K562 (cell line): ENCODE results near the gene MAP3K12. TPM values are rescaled to one million over a fixed set of nuclear protein-coding genes. Genes with fewer than 3 reads are reported as not detected.
A peak's percentile ranks its signal among the peaks of the same experiment; 100 is the strongest.

Source experiments
- ATF7 ChIP-seq: fragments of 450-650 bp; IDR thresholded peaks from 2 replicates; pipeline ENCODE4 v1.7.1; 2014; ENCODE audit warnings: mild to moderate bottlenecking, moderate library complexity
- EP400 ChIP-seq: fragments of 450-650 bp; IDR thresholded peaks from 2 replicates; pipeline ENCODE4 v1.6.1; 2017; ENCODE audit warnings: antibody characterized with exemption, mild to moderate bottlenecking, moderate library complexity
- GABPA ChIP-seq: fragments of 200-800 bp; sonication (Bioruptor generic); conservative IDR thresholded peaks from 2 replicates; pipeline ENCODE4 v1.6.1; 2016; ENCODE audit warnings: low read depth, missing genetic modification characterization, missing compliant biosample characterization
- HDGF ChIP-seq: fragments of 450-650 bp; IDR thresholded peaks from 2 replicates; pipeline ENCODE4 v1.6.1; 2016
- KDM1A ChIP-seq, 2 experiments: fragments of 450-650 bp; IDR thresholded peaks; 2 replicates each; pipeline ENCODE4 v1.6.1; 2016; ENCODE audit warnings: mild to moderate bottlenecking in 2 of 2
- RBM39 ChIP-seq: fragments of 200-400 bp; formaldehyde crosslinking; optimal IDR thresholded peaks from 2 replicates; pipeline ENCODE3; 2018; ENCODE audit warnings: low read depth, low read length
- TOE1 ChIP-seq, 2 experiments: fragments of 450-650 bp in 1 of 2; sonication (generic) in 1 of 2; formaldehyde crosslinking in 1 of 2; IDR thresholded peaks; 2 replicates each; pipeline versions ENCODE4 v1.7.1 to v1.8.0; 2016 to 2022; ENCODE audit warnings: borderline replicate concordance in 2 of 2, mild to moderate bottlenecking in 2 of 2, antibody characterized with exemption in 1 of 2, inconsistent platforms in 1 of 2, low read depth in 1 of 2, missing genetic modification reagents in 1 of 2, moderate library complexity in 1 of 2
- polyA plus RNA-seq, 8 experiments: library from polyadenylated mRNA; depleted of rRNA in 4 of 8; stranded (reverse) in 5 of 8; unstranded in 3 of 8; fragments of >200 nt; fragmentation: Nextera tagmentation in 2 of 8; fragmentation: Illumina TruSeq in 1 of 8; extraction: Ambion mirVana in 2 of 8; extraction: Trizol in 1 of 8; gene quantifications; 2 replicates each; pipeline versions ENCODE4 v1.2.1 to v1.2.3, GENCODE V29; 2011 to 2014; ENCODE audit warnings: inconsistent platforms in 1 of 8, missing spikeins in 1 of 8
- total RNA-seq, 7 experiments: library from RNA; depleted of rRNA in 6 of 7; stranded (reverse); fragments of >200 nt in 6 of 7; fragmentation: Illumina TruSeq in 2 of 7; extraction: Trizol in 2 of 7; gene quantifications; 2 replicates each; pipeline versions ENCODE4 v1.2.1 to v1.2.3, GENCODE V29; 2011 to 2021; ENCODE audit warnings: low replicate concordance in 1 of 7
- TF ChIP-seq, protein P1 (sequence below), 2 experiments: fragments of 450-650 bp; formaldehyde crosslinking in 1 of 2; IDR thresholded peaks; 2 replicates each; pipeline versions ENCODE4 v1.4.0 to v1.6.1; 2014 to 2020; ENCODE audit warnings: mild to moderate bottlenecking in 2 of 2, borderline replicate concordance in 1 of 2, low read depth in 1 of 2
- TF ChIP-seq, protein P2 (sequence below): sonication (generic); formaldehyde crosslinking; IDR thresholded peaks from 2 replicates; pipeline ENCODE4 v1.9.0; 2022; ENCODE audit warnings: mild to moderate bottlenecking, missing genetic modification reagents
- TF ChIP-seq, protein P3 (sequence below): fragments of 250-450 bp; sonication (Bioruptor Pico); IDR thresholded peaks from 2 replicates; pipeline ENCODE4 v1.9.0; 2021; ENCODE audit warnings: mild to moderate bottlenecking, inconsistent platforms
- TF ChIP-seq, protein P4 (sequence below): fragments of 450-650 bp; formaldehyde crosslinking; IDR thresholded peaks from 2 replicates; pipeline ENCODE4 v1.4.0; 2020; ENCODE audit warnings: mild to moderate bottlenecking, mixed read lengths

Gene MAP3K12
- total and polyA plus RNA-seq, 9 of the 15 experiments (the other 6 are each of a cell fraction or from before 2014, with no cell fraction given), result 0.10 to 2.4 (median 1.6) TPM

DNA sequence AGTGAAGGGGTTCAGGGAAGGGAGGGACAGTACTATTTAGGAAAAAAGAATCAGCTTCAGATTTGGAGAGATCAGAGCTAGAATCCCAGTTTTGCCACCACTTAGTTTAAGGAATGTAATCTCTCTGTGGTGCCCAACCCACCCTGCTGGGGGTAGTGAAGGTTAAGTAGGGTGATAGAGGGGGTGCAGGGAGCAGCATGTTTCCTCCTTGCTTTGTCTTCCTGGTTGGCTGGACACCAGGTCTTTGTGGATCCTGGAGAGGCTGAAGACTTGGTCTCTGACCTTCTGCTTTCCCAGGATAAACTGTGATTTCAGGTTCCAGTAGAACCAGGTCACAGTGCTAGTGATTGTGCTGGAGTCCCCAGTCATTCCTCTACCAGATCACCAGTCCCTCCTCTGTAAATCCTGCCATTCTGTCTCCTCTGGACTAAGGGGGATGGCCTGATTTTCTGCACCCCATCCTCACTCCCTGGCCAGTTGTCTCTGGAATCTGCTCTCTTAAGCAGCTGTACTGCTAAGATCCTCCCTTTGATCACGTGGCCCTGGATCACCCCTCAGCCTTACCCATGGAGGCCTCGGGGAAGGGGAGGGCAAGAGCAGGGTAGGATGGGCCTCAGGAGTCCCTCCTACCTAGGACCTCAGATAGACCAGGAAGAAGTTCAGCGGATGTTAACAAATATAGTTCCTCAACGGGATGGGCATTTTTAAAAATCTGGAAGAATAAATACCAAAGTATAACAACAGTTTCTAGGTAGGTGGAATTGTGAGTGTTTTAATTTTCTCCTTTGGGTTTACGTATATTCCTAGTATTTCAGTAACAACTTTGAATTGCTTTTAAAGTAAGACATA is 3.1 kb downstream of the MAP3K12 start (continued):
- TF ChIP-seq, protein P1, sequence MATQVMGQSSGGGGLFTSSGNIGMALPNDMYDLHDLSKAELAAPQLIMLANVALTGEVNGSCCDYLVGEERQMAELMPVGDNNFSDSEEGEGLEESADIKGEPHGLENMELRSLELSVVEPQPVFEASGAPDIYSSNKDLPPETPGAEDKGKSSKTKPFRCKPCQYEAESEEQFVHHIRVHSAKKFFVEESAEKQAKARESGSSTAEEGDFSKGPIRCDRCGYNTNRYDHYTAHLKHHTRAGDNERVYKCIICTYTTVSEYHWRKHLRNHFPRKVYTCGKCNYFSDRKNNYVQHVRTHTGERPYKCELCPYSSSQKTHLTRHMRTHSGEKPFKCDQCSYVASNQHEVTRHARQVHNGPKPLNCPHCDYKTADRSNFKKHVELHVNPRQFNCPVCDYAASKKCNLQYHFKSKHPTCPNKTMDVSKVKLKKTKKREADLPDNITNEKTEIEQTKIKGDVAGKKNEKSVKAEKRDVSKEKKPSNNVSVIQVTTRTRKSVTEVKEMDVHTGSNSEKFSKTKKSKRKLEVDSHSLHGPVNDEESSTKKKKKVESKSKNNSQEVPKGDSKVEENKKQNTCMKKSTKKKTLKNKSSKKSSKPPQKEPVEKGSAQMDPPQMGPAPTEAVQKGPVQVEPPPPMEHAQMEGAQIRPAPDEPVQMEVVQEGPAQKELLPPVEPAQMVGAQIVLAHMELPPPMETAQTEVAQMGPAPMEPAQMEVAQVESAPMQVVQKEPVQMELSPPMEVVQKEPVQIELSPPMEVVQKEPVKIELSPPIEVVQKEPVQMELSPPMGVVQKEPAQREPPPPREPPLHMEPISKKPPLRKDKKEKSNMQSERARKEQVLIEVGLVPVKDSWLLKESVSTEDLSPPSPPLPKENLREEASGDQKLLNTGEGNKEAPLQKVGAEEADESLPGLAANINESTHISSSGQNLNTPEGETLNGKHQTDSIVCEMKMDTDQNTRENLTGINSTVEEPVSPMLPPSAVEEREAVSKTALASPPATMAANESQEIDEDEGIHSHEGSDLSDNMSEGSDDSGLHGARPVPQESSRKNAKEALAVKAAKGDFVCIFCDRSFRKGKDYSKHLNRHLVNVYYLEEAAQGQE (IDR thresholded peaks at IDR 0.05; ENCODE audit: borderline replicate concordance), result peak; percentile 68
- TF ChIP-seq, protein P1 (CRISPR knock-in tag; IDR thresholded peaks at IDR 0.05; ENCODE audit: low read depth), result no peak
- TF ChIP-seq RBM39 (no peak), KDM1A (IDR thresholded peaks at IDR 0.05) (peak in 1 of 2 experiments; percentile 20; a peak in 2 of 4 replicates), GABPA (tag) (peak; percentile 52; the same call in 1 of the 2 replicates), HDGF (0 out of 2 replicates have a peak, but pooled peaks have one; percentile 31), EP400 (0 out of 2 replicates have a peak, but pooled peaks have one; percentile 15), TOE1 (IDR thresholded peaks at IDR 0.05; ENCODE audit: borderline replicate concordance) (peak; percentile 80; the same call in 1 of the 2 replicates), TOE1 (CRISPR knock-in tag; IDR thresholded peaks at IDR 0.05; ENCODE audit: borderline replicate concordance, low read depth) (no peak), ATF7 (0 out of 2 replicates have a peak, but pooled peaks have one; percentile 14)
- TF ChIP-seq, protein P2, sequence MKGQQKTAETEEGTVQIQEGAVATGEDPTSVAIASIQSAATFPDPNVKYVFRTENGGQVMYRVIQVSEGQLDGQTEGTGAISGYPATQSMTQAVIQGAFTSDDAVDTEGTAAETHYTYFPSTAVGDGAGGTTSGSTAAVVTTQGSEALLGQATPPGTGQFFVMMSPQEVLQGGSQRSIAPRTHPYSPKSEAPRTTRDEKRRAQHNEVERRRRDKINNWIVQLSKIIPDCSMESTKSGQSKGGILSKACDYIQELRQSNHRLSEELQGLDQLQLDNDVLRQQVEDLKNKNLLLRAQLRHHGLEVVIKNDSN (CRISPR knock-in tag), result peak; percentile 92
- TF ChIP-seq, protein P3, sequence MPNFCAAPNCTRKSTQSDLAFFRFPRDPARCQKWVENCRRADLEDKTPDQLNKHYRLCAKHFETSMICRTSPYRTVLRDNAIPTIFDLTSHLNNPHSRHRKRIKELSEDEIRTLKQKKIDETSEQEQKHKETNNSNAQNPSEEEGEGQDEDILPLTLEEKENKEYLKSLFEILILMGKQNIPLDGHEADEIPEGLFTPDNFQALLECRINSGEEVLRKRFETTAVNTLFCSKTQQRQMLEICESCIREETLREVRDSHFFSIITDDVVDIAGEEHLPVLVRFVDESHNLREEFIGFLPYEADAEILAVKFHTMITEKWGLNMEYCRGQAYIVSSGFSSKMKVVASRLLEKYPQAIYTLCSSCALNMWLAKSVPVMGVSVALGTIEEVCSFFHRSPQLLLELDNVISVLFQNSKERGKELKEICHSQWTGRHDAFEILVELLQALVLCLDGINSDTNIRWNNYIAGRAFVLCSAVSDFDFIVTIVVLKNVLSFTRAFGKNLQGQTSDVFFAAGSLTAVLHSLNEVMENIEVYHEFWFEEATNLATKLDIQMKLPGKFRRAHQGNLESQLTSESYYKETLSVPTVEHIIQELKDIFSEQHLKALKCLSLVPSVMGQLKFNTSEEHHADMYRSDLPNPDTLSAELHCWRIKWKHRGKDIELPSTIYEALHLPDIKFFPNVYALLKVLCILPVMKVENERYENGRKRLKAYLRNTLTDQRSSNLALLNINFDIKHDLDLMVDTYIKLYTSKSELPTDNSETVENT, result no peak
- TF ChIP-seq, protein P4, sequence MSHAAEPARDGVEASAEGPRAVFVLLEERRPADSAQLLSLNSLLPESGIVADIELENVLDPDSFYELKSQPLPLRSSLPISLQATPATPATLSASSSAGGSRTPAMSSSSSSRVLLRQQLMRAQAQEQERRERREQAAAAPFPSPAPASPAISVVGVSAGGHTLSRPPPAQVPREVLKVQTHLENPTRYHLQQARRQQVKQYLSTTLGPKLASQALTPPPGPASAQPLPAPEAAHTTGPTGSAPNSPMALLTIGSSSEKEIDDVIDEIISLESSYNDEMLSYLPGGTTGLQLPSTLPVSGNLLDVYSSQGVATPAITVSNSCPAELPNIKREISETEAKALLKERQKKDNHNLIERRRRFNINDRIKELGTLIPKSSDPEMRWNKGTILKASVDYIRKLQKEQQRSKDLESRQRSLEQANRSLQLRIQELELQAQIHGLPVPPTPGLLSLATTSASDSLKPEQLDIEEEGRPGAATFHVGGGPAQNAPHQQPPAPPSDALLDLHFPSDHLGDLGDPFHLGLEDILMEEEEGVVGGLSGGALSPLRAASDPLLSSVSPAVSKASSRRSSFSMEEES, result peak; percentile 89
